Activated T-helper 17 cell treated with anti-CD3 and anti-CD28 coated beads, Interleukin-2, amount 50 U/mL, for 72 hours (primary cell): ENCODE measurements around the gene KCNJ4. TPM values are rescaled to one million over a fixed set of nuclear protein-coding genes. Genes with fewer than 3 reads are reported as not detected.
"Not testable (repeated sequence)": the region's sequence is repeated elsewhere in the genome, so short reads cannot be mapped to it uniquely, and the experiment has no call there.

Experiments used
- ATAC-seq: fragments of 150-1000 bp; cut with Tn5 transposase; replicated peaks from 2 replicates; pipeline ENCODE4 v1.10.0; 2021; ENCODE audit warnings: mild to moderate bottlenecking, moderate library complexity
- H3K27ac Mint-ChIP-seq: one replicate; pipeline ENCODE4 v1.8.0; 2022; ENCODE audit warnings: mixed read lengths
- H3K27me3 Mint-ChIP-seq: one replicate; pipeline ENCODE4 v1.8.0; 2022; ENCODE audit warnings: mixed read lengths
- H3K36me3 Mint-ChIP-seq: one replicate; pipeline ENCODE4 v1.8.0; 2022; ENCODE audit warnings: low read depth, mild to moderate bottlenecking, mixed read lengths
- H3K4me1 Mint-ChIP-seq: one replicate; pipeline ENCODE4 v1.8.0; 2022; ENCODE audit warnings: mixed read lengths
- H3K4me3 Mint-ChIP-seq: one replicate; pipeline ENCODE4 v1.8.0; 2022; ENCODE audit warnings: mild to moderate bottlenecking, mixed read lengths
- H3K9me3 Mint-ChIP-seq: one replicate; pipeline ENCODE4 v1.8.0; 2022; ENCODE audit warnings: mixed read lengths
- total RNA-seq, 2 donors: library from RNA; stranded (reverse); gene quantifications; one replicate each; pipeline ENCODE4 v1.2.3, GENCODE V29; 2022

KCNJ4 gene
- total RNA-seq, 2 donors from 2014 or later: not detected

DNA sequence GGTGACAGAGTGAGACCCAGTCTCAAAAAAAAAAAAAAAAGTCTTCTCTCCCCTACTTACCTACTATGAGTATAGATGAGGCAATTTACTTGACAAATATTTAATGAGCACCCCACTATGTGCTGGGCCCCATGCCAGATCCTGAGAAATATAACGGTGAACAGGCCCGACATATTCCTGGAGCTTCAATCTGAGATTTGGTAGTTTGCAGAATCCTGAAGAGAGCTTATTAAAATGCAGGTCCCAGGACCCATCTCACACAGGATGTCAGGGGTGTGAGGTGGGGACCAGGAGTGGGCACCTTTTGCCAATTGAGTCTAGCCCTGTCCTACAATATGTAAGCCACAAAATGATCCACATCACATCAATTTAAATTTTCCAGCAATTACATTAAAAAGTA lies 44.0 kb downstream of the KCNJ4 start:
- no peak for ATAC-seq
- H3K4me1 Mint-ChIP-seq: no peaks in the 10 kb centered on the region
- no peak overlapping the region for H3K27ac Mint-ChIP-seq
- no peaks in the 10 kb centered on the region for H3K36me3 Mint-ChIP-seq
- H3K4me3 Mint-ChIP-seq: no peak overlapping the region
- H3K9me3 Mint-ChIP-seq: no peaks in the 10 kb centered on the region
- H3K27me3 Mint-ChIP-seq: no peaks in the 10 kb centered on the region

DNA sequence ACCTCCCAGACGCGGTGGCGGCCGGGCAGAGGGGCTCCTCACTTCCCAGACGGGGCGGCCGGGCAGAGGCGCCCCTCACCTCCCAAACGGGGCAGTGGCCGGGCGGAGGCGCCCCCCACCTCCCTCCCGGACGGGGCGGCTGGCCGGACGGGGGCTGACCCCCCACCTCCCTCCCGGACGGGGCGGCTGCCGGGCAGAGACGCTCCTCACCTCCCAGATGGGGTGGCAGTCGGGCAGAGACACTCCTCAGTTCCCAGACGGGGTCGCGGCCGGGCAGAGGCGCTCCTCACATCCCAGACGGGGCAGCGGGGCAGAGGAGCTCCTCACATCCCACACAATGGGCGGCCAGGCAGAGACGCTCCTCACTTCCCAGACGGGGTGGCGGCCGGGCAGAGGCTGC lies 45.1 kb downstream of the KCNJ4 start:
- H3K4me3 Mint-ChIP-seq, H3K9me3 Mint-ChIP-seq, H3K27me3 Mint-ChIP-seq, H3K27ac Mint-ChIP-seq, H3K4me1 Mint-ChIP-seq, ATAC-seq, H3K36me3 Mint-ChIP-seq: not testable (repeated sequence)

DNA sequence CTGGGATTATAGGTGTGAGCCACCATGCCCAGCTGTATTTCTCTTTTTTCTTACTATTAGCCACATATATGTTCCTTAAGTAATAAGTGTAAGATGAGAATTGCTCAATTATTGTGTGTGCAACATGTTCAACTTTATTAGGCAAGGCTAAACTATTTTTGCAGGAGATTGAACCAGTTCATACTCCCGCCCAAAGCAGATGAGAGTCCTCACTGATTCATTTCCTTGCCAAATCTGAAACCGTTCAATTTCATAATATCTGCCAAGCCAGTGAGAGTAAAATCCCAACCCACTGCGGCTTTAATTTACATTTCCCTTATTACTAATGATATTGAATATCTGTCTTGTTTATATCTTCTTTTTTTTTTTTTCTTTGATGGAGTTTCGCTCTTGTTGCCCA lies 48.4 kb downstream of the KCNJ4 start:
- Mint-ChIP-seq H3K36me3 (no peaks in the 10 kb centered on the region), H3K27me3 (no peaks in the 10 kb centered on the region), H3K4me1 (no peaks in the 10 kb centered on the region), H3K27ac (no peak overlapping the region), H3K9me3 (no peaks in the 10 kb centered on the region), H3K4me3 (no peak overlapping the region)
- ATAC-seq: peak; percentile 68

DNA sequence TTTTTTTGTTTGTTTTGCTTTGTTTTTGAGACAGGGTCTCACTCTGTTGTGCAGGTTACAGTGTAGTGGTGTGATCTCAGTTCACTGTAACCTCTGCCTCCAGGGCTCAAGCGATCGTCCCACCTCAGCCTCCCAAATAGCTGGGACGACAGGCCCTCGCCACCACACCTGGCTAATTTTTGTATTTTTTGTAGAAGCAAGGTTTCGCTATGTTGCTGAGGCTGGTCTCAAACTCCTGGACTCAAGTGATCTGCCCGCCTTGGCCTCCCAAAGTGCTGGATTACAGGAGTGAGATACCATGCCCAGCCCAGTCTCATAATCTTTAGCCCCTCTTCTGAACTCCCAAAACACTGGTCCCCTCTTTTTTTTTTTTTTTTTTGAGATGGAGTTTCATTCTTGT lies 50.6 kb downstream of the KCNJ4 start:
- Mint-ChIP-seq H3K9me3 (no peaks in the 10 kb centered on the region), H3K4me1 (no peaks in the 10 kb centered on the region), H3K36me3 (no peaks in the 10 kb centered on the region), H3K27me3 (no peaks in the 10 kb centered on the region), H3K27ac (no peak overlapping the region), H3K4me3 (no peak overlapping the region)
- no peak for ATAC-seq

DNA sequence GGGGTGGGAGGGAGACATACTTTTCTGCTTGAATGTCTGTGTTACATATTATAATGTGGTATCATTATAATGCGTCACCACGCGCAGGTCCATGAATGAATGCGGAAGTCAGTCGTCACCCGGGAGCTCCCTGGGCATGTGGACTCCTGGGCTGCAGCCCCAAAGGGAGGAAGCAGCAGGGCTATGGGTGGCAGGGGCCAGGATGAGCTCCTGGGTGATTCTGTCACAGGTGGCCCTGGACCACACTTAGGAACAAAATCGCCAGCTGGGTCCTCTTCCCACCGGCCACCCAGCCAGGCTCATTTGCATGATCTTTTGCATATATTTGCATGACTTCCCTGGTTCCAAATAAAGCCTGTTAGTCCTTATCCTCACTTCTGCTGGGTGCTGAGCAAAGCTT lies 51.2 kb downstream of the KCNJ4 start:
- no peak overlapping the region for H3K4me3 Mint-ChIP-seq
- no peaks in the 10 kb centered on the region for H3K27me3 Mint-ChIP-seq
- no peak overlapping the region for H3K27ac Mint-ChIP-seq
- no peaks in the 10 kb centered on the region for H3K4me1 Mint-ChIP-seq
- no peak for ATAC-seq
- no peaks in the 10 kb centered on the region for H3K36me3 Mint-ChIP-seq
- H3K9me3 Mint-ChIP-seq: no peaks in the 10 kb centered on the region

DNA sequence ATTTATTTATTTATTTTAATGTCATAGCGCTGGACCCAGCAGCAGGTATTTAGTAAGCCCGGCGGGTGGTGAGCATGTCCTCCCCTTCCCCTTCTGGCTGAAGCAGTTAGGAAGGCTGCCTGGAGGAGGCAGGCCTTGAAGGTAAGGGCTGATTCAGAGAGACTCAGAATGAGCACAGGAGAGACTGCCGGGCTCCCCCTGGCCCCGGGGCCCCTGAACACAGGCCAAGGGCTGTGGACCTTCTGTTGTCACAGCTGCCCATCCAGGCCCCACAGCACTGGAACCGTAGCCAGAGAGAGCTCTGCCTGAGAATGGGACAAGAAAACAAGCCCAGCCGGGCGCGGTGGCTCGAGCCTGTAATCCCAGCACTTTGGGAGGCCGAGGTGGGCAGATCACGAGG lies 52.8 kb downstream of the KCNJ4 start:
- no peaks in the 10 kb centered on the region for H3K27me3 Mint-ChIP-seq
- H3K4me1 Mint-ChIP-seq: no peaks in the 10 kb centered on the region
- H3K4me3 Mint-ChIP-seq: no peak overlapping the region
- no peaks in the 10 kb centered on the region for H3K36me3 Mint-ChIP-seq
- no peak for ATAC-seq
- no peak overlapping the region for H3K27ac Mint-ChIP-seq
- H3K9me3 Mint-ChIP-seq: no peaks in the 10 kb centered on the region

DNA sequence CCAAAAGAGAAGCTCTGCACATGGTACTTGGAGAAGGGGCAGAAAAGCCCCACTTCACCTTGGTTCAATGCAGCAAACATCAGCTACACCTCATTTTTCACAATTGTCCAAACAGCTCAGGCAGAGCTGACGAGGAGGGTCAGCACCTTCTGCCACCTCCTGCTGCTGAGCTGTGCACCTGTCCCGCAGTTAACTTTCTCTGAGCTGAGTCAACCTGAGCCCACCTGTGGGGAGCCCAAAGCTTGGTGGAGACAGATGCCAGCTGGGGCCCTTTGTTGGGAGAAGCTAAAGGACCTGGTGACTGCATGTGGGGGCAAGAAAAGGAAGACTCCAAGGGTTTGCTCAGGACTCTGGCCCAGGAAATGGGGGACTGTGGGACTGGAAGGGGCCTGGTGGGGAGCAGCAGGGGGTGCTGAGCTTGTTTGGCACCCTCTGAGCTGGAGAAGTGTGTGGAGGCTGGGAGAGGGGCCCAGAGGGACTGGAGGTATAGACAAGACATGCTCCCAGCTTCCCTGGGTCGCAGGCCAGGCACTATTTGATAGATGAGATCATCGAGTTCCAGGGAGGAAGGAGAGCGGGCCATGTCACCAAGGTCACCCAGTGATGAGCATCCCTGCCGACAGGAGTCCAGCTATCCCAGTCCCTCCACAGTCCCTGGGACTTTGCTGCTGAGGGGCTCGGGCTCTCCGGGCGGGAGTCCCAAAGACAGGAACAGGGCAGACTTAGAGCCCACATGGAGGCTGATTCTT lies 53.5 kb downstream of the KCNJ4 start:
- no peaks in the 10 kb centered on the region for H3K9me3 Mint-ChIP-seq
- H3K27ac Mint-ChIP-seq: no peak overlapping the region
- no peaks in the 10 kb centered on the region for H3K27me3 Mint-ChIP-seq
- peaks cover 2% of the 10 kb centered on the region for H3K36me3 Mint-ChIP-seq
- H3K4me3 Mint-ChIP-seq: no peak overlapping the region
- no peaks in the 10 kb centered on the region for H3K4me1 Mint-ChIP-seq
- no peak for ATAC-seq

DNA sequence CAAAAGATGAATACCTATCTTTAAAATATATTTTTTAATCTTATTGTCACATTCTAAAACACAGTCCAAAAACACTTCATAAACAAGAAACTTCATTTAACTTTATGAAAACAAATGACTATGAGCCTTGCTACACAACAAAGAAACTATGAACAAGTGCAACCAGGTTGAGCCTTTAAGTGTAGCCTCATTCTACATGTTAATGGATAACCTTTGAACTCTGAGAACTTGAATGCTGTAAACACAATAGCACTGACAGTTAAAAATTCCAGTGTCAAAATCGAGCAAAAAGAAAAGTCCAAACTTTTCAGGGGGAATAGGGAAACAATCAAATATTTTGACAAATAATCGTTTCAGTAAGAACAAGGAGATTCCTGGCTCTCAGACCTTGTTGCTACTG lies 54.7 kb downstream of the KCNJ4 start:
- H3K4me1 Mint-ChIP-seq, H3K9me3 Mint-ChIP-seq, H3K27ac Mint-ChIP-seq, ATAC-seq, H3K36me3 Mint-ChIP-seq, H3K27me3 Mint-ChIP-seq, H3K4me3 Mint-ChIP-seq: not testable (repeated sequence)

DNA sequence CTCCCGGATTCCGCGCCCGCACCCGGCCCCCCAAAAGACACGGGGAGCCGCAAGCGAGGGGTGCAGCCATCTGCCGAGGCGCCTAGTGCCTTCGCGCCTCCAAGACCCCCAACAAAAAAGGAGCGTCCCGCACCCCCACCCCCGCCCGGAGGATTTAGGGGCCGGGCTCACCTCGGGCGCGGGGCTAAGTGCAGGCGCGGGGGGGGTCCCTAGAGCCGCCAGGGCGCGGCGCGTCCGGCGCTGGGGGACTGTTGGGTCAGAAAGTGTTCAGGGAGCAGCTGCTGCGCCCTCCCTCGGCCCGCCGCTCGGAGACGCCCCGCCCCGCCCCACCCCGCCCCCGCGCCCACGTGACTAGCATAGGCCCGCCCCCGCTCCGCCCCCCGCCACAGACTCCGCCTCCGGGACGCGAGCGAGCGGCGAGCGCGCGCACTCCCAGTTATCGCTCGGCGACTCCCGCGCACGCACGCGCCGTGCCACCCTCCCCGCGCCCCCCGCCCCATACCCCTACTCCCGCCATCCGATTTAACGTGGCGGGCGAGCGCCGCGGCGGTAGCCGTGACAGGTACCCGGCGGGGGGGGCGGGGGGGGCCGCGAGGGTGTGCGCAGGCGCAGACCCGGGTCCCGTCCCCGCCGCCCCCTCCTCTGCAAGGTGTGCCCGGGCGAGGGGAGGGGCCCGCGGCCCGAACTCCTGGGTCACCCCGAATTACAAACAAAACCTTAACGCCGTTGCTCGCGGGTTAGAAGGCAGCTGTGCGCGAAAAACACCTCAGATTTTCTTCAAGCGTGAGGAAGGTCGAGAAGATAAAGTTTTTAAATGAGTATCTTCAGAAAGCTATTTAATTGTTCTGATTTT lies 56.2 kb downstream of the KCNJ4 start:
- H3K4me3 Mint-ChIP-seq: peak overlapping the region; percentile 86
- H3K36me3 Mint-ChIP-seq: peaks cover 8% of the 10 kb centered on the region
- H3K4me1 Mint-ChIP-seq: peaks cover 12% of the 10 kb centered on the region
- peak; percentile 77 for ATAC-seq
- H3K27ac Mint-ChIP-seq: peak overlapping the region; percentile 30
- H3K27me3 Mint-ChIP-seq: no peaks in the 10 kb centered on the region
- H3K9me3 Mint-ChIP-seq: no peaks in the 10 kb centered on the region

DNA sequence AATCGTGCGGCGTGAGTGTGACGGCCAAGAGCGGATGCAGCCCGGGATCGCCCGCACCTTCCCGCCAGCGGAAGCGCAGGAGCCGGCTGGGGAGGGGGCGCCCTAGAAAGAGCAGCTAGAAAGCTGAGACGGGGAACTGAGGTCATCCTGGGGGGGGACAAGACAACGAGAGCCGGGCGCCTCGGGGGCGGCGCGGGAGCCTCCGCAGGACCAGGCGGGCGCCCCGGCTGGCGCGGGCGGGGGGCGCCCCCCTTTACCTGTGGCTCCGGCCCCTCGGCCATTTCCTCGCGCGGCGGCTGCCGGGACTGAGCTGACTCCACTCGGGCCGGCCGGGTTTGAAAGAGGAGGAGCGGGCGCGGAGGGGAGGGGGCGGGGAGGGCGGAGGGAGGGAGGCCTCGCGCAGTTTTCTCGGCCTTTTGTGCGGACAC lies 56.8 kb downstream of the KCNJ4 start:
- H3K4me1 Mint-ChIP-seq: peaks cover 15% of the 10 kb centered on the region
- not testable (repeated sequence) for H3K9me3 Mint-ChIP-seq, H3K36me3 Mint-ChIP-seq, H3K27ac Mint-ChIP-seq, H3K27me3 Mint-ChIP-seq
- H3K4me3 Mint-ChIP-seq: peak overlapping the region; percentile 86
- ATAC-seq: peak; percentile 58

DNA sequence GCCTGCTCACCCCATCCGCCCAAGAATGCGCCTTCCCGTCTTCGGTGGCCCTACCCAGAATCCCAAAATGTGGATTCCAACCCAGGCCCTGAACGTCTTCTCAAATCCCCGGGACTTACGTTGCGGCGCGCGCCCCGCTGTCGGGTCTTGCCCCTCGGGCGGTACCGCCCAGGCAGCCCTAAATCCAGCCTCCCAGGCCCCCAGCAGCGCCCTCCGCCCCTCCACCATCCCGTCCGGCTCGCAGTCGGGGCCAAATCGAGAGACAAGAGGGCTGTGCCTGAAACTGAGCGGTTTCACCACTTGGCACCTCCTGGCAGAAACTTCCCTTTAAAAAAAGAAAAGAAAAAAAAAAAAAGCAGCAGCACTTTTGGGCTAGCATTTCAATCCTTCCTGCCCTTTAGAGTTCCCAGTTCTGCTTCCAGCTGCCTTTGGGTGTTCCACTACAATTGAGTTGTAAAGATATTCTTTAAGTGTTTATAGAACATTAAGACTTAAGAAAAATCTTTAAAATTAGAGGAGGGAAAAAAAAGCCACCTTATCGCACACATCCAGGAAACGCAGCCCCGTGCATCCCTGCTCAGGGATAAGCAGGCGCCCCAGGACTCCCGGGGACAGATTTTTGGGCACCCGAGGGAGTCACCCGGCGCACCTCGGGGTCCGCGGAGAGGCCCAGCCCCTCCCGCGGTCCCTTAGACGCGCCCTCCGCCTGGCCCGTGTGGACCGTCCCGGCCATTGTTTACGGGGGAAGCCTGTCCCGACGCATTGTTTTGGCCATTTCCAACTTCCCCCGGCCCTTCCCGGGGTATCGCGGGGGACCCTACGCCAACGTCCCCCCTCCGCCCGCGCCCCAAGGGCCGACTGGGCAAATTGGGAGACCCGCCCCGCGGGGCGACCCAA lies 57.6 kb downstream of the KCNJ4 start:
- Mint-ChIP-seq H3K4me3 (peak overlapping the region; percentile 86), H3K9me3 (no peaks in the 10 kb centered on the region), H3K36me3 (peaks cover 8% of the 10 kb centered on the region), H3K27me3 (no peaks in the 10 kb centered on the region), H3K27ac (peak overlapping the region; percentile 43), H3K4me1 (peaks cover 20% of the 10 kb centered on the region)
- peak; percentile 19 for ATAC-seq

DNA sequence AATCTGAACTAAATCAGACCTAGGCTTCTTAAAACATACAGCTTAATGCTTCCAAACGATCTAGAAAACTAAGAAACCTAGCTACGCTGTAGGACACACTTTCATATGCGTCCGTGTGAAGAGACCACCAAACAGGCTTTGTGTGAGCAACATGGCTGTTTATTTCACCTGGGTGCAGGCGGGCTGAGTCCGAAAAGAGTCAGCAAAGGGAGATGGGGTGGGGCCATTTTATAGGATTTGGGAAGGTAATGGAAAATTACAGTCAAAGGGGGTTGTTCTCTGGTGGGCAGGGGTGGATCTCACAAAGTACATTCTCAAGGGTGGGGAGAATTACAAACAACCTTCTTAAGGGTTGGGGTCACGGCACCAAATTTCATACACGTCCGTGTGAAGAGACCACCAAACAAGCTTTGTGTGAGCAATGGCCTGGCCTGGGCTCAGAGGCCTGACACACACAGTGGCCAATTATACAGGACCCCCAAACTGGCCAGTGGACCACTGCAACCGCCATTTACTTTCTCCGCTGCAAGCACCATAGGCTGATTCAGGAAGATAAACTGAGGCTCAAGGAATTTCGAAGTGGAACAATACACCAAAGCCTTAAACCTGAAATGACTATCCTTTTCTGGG lies 58.4 kb downstream of the KCNJ4 start:
- Mint-ChIP-seq H3K4me3 (peak overlapping the region; percentile 86), H3K27ac (peak overlapping the region; percentile 80)
- not testable (repeated sequence) for H3K27me3 Mint-ChIP-seq

DNA sequence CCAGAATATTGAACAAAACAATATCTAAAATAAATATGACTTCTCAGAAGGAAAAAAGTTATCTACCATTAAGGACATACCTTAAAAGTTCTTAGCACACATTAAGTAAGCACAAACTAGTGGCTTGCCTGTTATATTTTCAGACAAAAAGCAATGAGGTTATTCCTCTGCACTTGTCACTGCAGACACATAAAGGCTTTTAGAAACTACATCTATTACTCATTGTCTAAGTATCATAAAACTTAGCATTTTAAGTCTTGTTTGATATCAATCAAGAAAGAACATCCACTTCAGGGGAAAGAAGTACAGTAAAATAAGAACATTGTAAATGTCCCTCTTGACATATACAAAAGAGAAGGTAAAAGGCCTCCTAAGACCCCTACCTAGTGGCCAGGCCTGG lies 59.1 kb downstream of the KCNJ4 start:
- Mint-ChIP-seq H3K4me3 (peak overlapping the region; percentile 86), H3K4me1 (peaks cover 20% of the 10 kb centered on the region), H3K27ac (peak overlapping the region; percentile 80)
- ATAC-seq: peak; percentile 48
- H3K27me3 Mint-ChIP-seq, H3K9me3 Mint-ChIP-seq, H3K36me3 Mint-ChIP-seq: not testable (repeated sequence)

More for the DNA sequence above, 58.4 kb downstream of the KCNJ4 start:
- peaks cover 20% of the 10 kb centered on the region for H3K4me1 Mint-ChIP-seq
- not testable (repeated sequence) for ATAC-seq, H3K36me3 Mint-ChIP-seq, H3K9me3 Mint-ChIP-seq
